IMR-90 (cell line): Measurements from ENCODE around the gene OSBPL8.

Source experiments
- CEBPB ChIP-seq: IDR thresholded peaks from 2 replicates; pipeline ENCODE4 v1.6.1; 2012; ENCODE audit warnings: low read depth, low read length, improper control_type of control experiment
- CHD1 ChIP-seq: IDR thresholded peaks from 2 replicates; pipeline ENCODE4 v1.6.1; 2012; ENCODE audit warnings: low read depth, low read length, improper control_type of control experiment
- CTCF ChIP-seq: conservative IDR thresholded peaks from 2 replicates; pipeline ENCODE4 v1.5.1; 2012; ENCODE audit warnings: mild to moderate bottlenecking, low read depth, low read length, improper control_type of control experiment
- ELK1 ChIP-seq: fragments of 150-350 bp; IDR thresholded peaks from 2 replicates; pipeline ENCODE4 v1.6.1; 2016; ENCODE audit warnings: low read depth, mild to moderate bottlenecking, low read length, moderate library complexity, borderline replicate concordance
- FOS ChIP-seq: fragments of 150-350 bp; IDR thresholded peaks from 2 replicates; pipeline ENCODE4 v1.6.1; 2016; ENCODE audit warnings: low read depth, low read length
- MAZ ChIP-seq: IDR thresholded peaks from 2 replicates; pipeline ENCODE4 v1.6.1; 2012; ENCODE audit warnings: low read depth, mild to moderate bottlenecking, low read length, improper control_type of control experiment, moderate library complexity, borderline replicate concordance
- MXI1 ChIP-seq: IDR thresholded peaks from 2 replicates; pipeline ENCODE4 v1.6.1; 2012; ENCODE audit warnings: low read depth, mild to moderate bottlenecking, low read length, moderate library complexity, borderline replicate concordance
- POLR2A ChIP-seq: IDR thresholded peaks from 2 replicates; pipeline ENCODE4 v1.6.1; 2012; ENCODE audit warnings: mild to moderate bottlenecking, low read depth, low read length
- RAD21 ChIP-seq: IDR thresholded peaks from 2 replicates; pipeline ENCODE4 v1.6.1; 2012; ENCODE audit warnings: low read length, improper control_type of control experiment
- RCOR1 ChIP-seq: IDR thresholded peaks from 2 replicates; pipeline ENCODE4 v1.6.1; 2012; ENCODE audit warnings: mild to moderate bottlenecking, low read length, improper control_type of control experiment; ENCODE audit not compliant: insufficient replicate concordance
- RFX5 ChIP-seq: IDR thresholded peaks from 2 replicates; pipeline ENCODE4 v1.8.0; 2012; ENCODE audit warnings: low read depth, mild to moderate bottlenecking, low read length, moderate library complexity
- SMC3 ChIP-seq: fragments of 150-350 bp; IDR thresholded peaks from 2 replicates; pipeline ENCODE4 v1.6.1; 2016; ENCODE audit warnings: low read depth, mild to moderate bottlenecking, antibody characterized with exemption, low read length, moderate library complexity
- USF2 ChIP-seq: fragments of 150-350 bp; IDR thresholded peaks from 2 replicates; pipeline ENCODE4 v1.6.1; 2017; ENCODE audit warnings: mild to moderate bottlenecking, antibody characterized with exemption, low read length, low read depth

GRCh38 chr12:76462668-76463224 is 96.8 kb downstream of the OSBPL8 start:
- TF ChIP-seq CTCF (no peak), ELK1 (no peak), RFX5 (no peak), RCOR1 (no peak), CEBPB (peak; percentile 72), MXI1 (no peak), POLR2A (no peak), FOS (no peak), MAZ (no peak), CHD1 (no peak), SMC3 (no peak), USF2 (no peak), RAD21 (no peak)
